NB4 (cell line): Measurements from ENCODE around the gene MAP2K3.
"Not testable (repeated sequence)": the region's sequence is repeated elsewhere in the genome, so short reads cannot be mapped to it uniquely, and the experiment has no call there.

Experiments
- DNase-seq: peaks from one replicate; pipeline ENCODE4 v3.0.0; 2010; ENCODE audit warnings: low read depth
- H3K4me3 ChIP-seq: one replicate; pipeline ENCODE4 v1.5.1; 2011; ENCODE audit warnings: mild to moderate bottlenecking, low read depth, low read length, moderate library complexity
- MYC ChIP-seq: IDR thresholded peaks from 2 replicates; pipeline ENCODE4 v1.6.1; 2011; ENCODE audit warnings: low read depth, low read length
- POLR2A ChIP-seq: IDR thresholded peaks from 2 replicates; pipeline ENCODE4 v1.6.1; 2011; ENCODE audit warnings: mild to moderate bottlenecking; ENCODE audit not compliant: insufficient read length; ENCODE audit errors: extremely low read depth
- TF ChIP-seq, protein P1 (sequence below): IDR thresholded peaks from one replicate; pipeline ENCODE4 v1.5.1; 2012; ENCODE audit warnings: low read depth, low read length
- TF ChIP-seq, protein P2 (sequence below): IDR thresholded peaks from 2 replicates; pipeline ENCODE4 v1.6.1; 2011; ENCODE audit warnings: low read depth, low read length

Gene MAP2K3

DNA sequence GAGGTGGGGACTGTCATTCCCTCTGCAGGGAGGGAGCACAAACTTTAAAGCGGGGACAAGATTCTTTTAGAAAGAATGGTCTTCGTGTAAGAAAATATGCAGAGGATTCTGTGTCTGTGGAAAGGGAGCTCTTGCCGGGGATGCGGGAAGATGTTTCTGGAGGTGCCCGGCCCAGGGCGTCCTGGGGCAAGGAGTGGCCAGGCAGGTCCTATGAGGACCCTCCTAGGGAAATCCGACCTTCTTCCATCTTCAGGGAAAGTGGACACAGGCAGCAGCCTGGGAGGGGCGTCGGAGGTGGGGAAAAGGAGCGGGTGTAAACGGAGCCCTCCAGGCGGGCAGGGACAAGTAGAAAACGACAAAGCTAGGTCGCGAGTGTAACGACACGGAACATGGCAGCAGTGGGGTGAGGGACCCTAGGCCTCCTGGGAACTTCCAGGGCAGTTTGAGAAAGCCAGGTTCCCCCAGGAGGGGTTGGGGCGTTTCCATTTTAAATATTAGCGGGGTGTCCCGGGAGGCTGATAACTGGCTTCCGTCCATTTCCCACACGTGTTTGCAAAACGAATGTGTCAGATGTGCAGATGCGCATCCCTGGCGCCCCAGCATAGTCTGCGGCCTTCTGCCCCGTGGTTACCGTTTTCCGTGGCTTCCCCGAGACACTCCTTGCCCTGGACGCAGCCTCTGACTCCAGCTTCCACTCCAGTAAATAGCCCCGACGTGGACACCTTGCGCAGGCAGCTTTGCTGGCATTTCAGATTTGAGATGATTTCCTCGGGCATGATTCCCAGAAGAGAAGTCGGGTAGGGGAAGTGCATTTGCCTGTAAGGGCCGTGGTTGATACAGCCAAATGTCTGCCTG lies 39.0 kb downstream of the MAP2K3 start:
- H3K4me3 ChIP-seq, DNase-seq: not testable (repeated sequence)

- not testable (repeated sequence) for DNase-seq
Measured at GRCh38 chr17:21324741-21325140, 40.2 kb downstream of the MAP2K3 start.

GRCh38 chr17:21327921-21328320 lies 43.4 kb downstream of the MAP2K3 start:
- H3K4me3 ChIP-seq, DNase-seq: not testable (repeated sequence)

More at GRCh38 chr17:21324741-21325140, 40.2 kb downstream of the MAP2K3 start:
- not testable (repeated sequence) for H3K4me3 ChIP-seq

DNA sequence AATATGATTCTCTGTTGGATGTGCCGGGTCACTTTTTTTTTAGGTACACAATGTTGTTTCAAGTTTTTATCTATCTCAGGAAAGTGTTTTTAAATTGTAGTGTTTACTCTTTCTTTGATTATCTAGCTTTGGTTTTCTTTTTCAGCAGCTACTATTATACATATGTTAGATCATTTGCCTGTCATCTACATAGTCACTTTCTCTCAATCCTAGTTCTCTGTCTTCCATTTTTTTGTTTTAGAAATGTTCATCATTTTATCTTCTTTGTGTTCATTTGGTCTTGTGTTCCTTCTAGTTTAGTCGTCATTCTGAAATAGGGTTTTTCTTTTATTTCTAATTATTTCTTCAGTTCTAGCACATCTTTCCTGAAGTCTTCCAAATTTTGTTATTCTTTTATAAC lies 44.3 kb downstream of the MAP2K3 start:
- DNase-seq, H3K4me3 ChIP-seq: not testable (repeated sequence)

GRCh38 chr17:21330436-21331160 lies 46.1 kb downstream of the MAP2K3 start:
- H3K4me3 ChIP-seq, result no peak overlapping the region

GRCh38 chr17:21336541-21337294 lies 52.2 kb downstream of the MAP2K3 start:
- H3K4me3 ChIP-seq, result not testable (repeated sequence)
- DNase-seq, result peak; percentile 23

More at GRCh38 chr17:21330436-21331160, 46.1 kb downstream of the MAP2K3 start:
- TF ChIP-seq, protein P1, sequence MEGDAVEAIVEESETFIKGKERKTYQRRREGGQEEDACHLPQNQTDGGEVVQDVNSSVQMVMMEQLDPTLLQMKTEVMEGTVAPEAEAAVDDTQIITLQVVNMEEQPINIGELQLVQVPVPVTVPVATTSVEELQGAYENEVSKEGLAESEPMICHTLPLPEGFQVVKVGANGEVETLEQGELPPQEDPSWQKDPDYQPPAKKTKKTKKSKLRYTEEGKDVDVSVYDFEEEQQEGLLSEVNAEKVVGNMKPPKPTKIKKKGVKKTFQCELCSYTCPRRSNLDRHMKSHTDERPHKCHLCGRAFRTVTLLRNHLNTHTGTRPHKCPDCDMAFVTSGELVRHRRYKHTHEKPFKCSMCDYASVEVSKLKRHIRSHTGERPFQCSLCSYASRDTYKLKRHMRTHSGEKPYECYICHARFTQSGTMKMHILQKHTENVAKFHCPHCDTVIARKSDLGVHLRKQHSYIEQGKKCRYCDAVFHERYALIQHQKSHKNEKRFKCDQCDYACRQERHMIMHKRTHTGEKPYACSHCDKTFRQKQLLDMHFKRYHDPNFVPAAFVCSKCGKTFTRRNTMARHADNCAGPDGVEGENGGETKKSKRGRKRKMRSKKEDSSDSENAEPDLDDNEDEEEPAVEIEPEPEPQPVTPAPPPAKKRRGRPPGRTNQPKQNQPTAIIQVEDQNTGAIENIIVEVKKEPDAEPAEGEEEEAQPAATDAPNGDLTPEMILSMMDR, result no peak
- TF ChIP-seq, protein P2, sequence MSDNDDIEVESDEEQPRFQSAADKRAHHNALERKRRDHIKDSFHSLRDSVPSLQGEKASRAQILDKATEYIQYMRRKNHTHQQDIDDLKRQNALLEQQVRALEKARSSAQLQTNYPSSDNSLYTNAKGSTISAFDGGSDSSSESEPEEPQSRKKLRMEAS, result no peak
- TF ChIP-seq MYC (no peak), POLR2A (no peak)
- DNase-seq, result no peak

DNA sequence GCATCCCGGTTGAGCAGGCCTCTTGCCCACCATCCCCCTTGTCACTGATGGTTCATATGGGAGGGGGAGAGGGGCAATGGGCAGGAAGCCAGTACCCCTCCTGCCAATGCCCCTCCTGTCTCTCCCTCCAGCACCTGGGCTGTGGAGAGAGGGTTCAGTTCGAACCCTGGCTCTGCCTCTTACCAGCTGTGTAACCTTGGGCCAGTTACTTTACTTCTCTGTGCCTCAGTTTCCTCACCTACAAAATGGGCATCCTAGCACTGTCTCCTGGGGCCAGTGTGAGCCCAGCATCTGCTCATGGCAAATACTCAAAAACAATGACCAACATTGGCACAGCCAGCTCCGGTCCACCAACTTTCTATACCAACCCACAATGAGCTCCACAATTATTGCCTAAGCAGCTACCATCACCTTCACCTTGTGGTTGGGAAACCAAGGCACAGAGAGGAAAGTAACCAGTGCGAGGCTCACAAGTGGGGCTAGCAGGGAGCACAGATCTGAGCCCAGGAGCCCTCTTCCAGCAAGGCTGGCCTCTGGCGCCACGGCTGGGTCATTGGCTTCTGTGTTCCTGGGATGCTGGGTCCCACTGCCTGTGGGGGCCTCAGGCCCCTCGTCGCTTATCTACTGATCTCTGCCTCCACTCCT lies 53.6 kb downstream of the MAP2K3 start:
- not testable (repeated sequence) for DNase-seq, H3K4me3 ChIP-seq

- no peak overlapping the region for H3K4me3 ChIP-seq
- no peak for DNase-seq
- TF ChIP-seq POLR2A (no peak), MYC (no peak)
- TF ChIP-seq, protein P2, result no peak
- TF ChIP-seq, protein P1, result no peak
Measured at GRCh38 chr17:21339011-21339410, 54.5 kb downstream of the MAP2K3 start.

GRCh38 chr17:21339571-21339970 lies 55.1 kb downstream of the MAP2K3 start:
- DNase-seq, H3K4me3 ChIP-seq: not testable (repeated sequence)

GRCh38 chr17:21340407-21340806 lies 55.9 kb downstream of the MAP2K3 start:
- not testable (repeated sequence) for DNase-seq, H3K4me3 ChIP-seq

DNA sequence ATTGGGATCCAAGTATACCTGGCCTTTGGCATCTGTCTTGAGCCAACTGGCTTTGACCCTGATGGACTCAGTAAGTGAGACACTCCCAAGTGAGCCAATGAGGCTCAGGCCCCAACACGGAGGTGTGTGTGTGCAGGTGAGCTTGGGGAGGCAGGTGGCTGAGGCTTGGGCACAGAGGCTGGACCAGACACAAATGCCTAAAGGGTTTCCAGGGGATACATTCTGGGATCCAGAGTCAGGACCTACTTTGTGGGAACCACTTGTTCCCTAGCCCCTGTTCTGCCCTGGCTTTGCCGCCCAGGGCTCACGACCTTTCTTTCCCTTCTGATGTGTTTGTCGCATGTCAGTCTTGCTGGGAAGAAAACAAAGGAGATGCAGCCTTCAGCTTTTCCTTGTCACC lies 56.8 kb downstream of the MAP2K3 start:
- not testable (repeated sequence) for H3K4me3 ChIP-seq, DNase-seq

GRCh38 chr17:21341925-21342540 lies 57.5 kb downstream of the MAP2K3 start:
- H3K4me3 ChIP-seq, result not testable (repeated sequence)

DNA sequence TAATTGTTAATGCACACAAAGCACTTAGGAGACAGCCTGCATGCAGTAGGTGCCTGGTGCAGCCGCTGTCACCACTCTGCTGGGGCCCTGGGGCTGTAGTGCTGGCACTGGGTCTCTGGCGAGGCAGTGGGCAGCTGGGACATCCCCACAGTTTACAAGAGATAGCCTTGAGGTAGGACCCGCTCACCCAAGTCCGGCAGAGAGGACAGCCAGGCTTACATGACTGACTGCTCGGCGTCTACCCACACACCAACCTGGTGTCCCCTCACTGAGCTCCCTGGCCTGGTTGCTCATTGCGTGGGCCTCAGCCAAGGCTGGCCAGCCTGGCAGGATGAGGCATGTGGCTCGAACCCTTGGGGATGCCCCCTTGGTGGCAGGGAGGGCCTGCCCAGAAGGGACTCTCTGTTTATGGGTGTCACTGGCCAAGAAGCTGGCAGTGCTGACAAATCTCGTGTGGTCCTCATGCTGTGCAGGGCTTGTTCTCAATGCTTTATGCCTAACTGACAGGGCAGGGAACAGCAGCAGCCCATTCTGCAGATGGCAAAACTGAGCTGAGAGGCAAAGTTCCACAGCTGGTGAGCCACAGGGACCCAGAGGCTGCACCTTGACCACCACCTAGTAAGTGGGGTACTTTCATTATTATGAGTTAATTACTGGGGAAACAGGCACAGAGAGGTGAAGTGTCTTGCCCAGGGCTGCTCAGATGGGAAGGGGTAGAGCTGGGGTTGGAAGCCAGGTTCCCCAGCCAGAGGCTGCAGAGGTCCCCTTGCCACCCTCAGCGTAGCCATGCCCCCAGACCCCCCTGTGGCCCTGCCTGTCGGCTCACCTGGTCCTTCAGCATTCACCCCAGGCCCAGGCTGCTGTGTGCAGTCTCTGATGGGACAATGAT lies 58.8 kb downstream of the MAP2K3 start:
- not testable (repeated sequence) for DNase-seq, H3K4me3 ChIP-seq

More at GRCh38 chr17:21341925-21342540, 57.5 kb downstream of the MAP2K3 start:
- DNase-seq, result not testable (repeated sequence)
